ENCODE results near the gene VPS11.
"Not testable (repeated sequence)": the region's sequence is repeated elsewhere in the genome, so short reads cannot be mapped to it uniquely, and the experiment has no call there.

Gene VPS11

GRCh38 chr11:119067371-119068222 lies at the start of gene VPS11:
Gene VPS11, plus strand, starts transcription at chr11:119067818. Its CDS starts 6 bp downstream, at chr11:119067824.
- peak; percentile 93 for DNase-seq

- DNase-seq: peak; percentile 93
These were observed 49.3 kb upstream of the VPS11 start, which contains the start of the genes RPS25 and TRAPPC4 for GRCh38 chr11:119018074-119018938. Gene RPS25, minus strand, starts transcription at chr11:119018343. Its CDS starts 59 bp downstream, at chr11:119018284. Gene TRAPPC4, plus strand, starts transcription at chr11:119018766. Its CDS starts 30 bp downstream, at chr11:119018796.

GRCh38 chr11:119019996-119020395 lies 47.6 kb upstream of the VPS11 start:
- no peak for DNase-seq

- no peak for DNase-seq
These were observed 46.0 kb upstream of the VPS11 start for GRCh38 chr11:119021631-119022030.

GRCh38 chr11:119023741-119024140 lies 43.9 kb upstream of the VPS11 start:
- no peak for DNase-seq

- DNase-seq: no peak
These were observed 43.1 kb upstream of the VPS11 start for GRCh38 chr11:119024430-119025098.

- DNase-seq: no peak
These were observed 42.5 kb upstream of the VPS11 start for GRCh38 chr11:119025099-119025473.

GRCh38 chr11:119025541-119025940 lies 42.1 kb upstream of the VPS11 start:
- no peak for DNase-seq

GRCh38 chr11:119025978-119026766 lies 41.4 kb upstream of the VPS11 start:
- no peak for DNase-seq

GRCh38 chr11:119026970-119027369 lies 40.6 kb upstream of the VPS11 start:
- DNase-seq: no peak

- no peak for DNase-seq
These were observed 39.9 kb upstream of the VPS11 start for GRCh38 chr11:119027561-119028345.

- DNase-seq: no peak
These were observed 39.1 kb upstream of the VPS11 start for GRCh38 chr11:119028346-119029068.

GRCh38 chr11:119029069-119029339 lies 38.6 kb upstream of the VPS11 start:
- DNase-seq: no peak

- no peak for DNase-seq
These were observed 38.1 kb upstream of the VPS11 start for GRCh38 chr11:119029340-119030028.

- no peak for DNase-seq
These were observed 37.6 kb upstream of the VPS11 start for GRCh38 chr11:119030029-119030328.

GRCh38 chr11:119030329-119031047 lies 37.1 kb upstream of the VPS11 start, which contains the start of gene SLC37A4:
Gene SLC37A4, minus strand, starts transcription at chr11:119030877.
- DNase-seq: peak; percentile 97

- DNase-seq: no peak
These were observed 35.7 kb upstream of the VPS11 start for GRCh38 chr11:119031912-119032280.

- DNase-seq: not testable (repeated sequence)
These were observed 34.2 kb upstream of the VPS11 start for GRCh38 chr11:119033421-119033820.

- DNase-seq: no peak
These were observed 32.8 kb upstream of the VPS11 start for GRCh38 chr11:119034813-119035212.

GRCh38 chr11:119038884-119039283 lies 28.7 kb upstream of the VPS11 start:
- no peak for DNase-seq
